ENCODE data around the gene TACR2.

Gene TACR2

DNA sequence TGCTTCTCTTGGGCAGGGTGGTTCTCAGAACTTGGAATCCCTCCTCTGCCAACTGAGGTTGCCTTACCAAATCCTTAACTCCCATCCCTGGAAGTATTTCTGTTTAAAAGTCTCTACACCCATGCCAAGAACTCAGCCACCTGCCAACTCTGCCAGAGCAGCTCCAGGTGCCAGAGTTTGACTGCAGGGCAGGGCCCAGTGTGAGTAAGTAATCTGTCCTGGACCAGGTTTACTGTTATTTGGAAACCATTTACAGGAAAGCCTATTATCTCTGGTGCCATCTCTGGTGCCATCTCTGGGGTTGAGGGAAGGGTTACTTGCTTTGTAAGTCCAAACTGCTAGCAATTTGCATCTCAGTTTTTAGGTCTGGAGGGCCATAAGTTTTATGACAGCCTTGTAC, 37.1 kb upstream of the TACR2 start:
- TF ChIP-seq USF1 (IDR thresholded peaks at IDR 0.05) (no peak), EGR1 (IDR thresholded peaks at IDR 0.05) (no peak), EP300 (IDR thresholded peaks at IDR 0.05; ENCODE audit: borderline replicate concordance) (no peak)

- TF ChIP-seq REST (IDR thresholded peaks at IDR 0.05; ENCODE audit: low read depth) (no peak), CREB1 (IDR thresholded peaks at IDR 0.05; ENCODE audit: low read depth) (no peak), TAF1 (IDR thresholded peaks at IDR 0.05; ENCODE audit: low read depth) (no peak), EGR1 (IDR thresholded peaks at IDR 0.05) (no peak), MAX (IDR thresholded peaks at IDR 0.05) (no peak), TEAD4 (IDR thresholded peaks at IDR 0.05) (no peak), EP300 (IDR thresholded peaks at IDR 0.05; ENCODE audit: borderline replicate concordance) (no peak)
Measured at GRCh38 chr10:69452676-69453415, 36.1 kb upstream of the TACR2 start.

- no peak for TF ChIP-seq REST (IDR thresholded peaks at IDR 0.05; ENCODE audit: low read depth)
- TF ChIP-seq MAX (IDR thresholded peaks at IDR 0.05): peak; percentile 87
Measured at GRCh38 chr10:69451784-69452251, 35.1 kb upstream of the TACR2 start.

GRCh38 chr10:69451209-69451783, 34.6 kb upstream of the TACR2 start, which contains the start of gene TSPAN15:
Gene TSPAN15, plus strand, starts transcription at chr10:69451465. Its CDS starts 130 bp downstream, at chr10:69451595.
- no peak for TF ChIP-seq TEAD4 (IDR thresholded peaks at IDR 0.05)
- TF ChIP-seq ZBTB7A (IDR thresholded peaks at IDR 0.05; ENCODE audit: low read depth): peak; percentile 81; the same call in 1 of the 2 replicates
- no peak for TF ChIP-seq USF1 (IDR thresholded peaks at IDR 0.05)
- peak; percentile 11; the same call in 1 of the 2 replicates for TF ChIP-seq TAF1 (IDR thresholded peaks at IDR 0.05; ENCODE audit: low read depth)
- no peak for TF ChIP-seq YY1 (IDR thresholded peaks at IDR 0.05; ENCODE audit: low read depth)
- TF ChIP-seq EP300 (IDR thresholded peaks at IDR 0.05; ENCODE audit: borderline replicate concordance): no peak
- peak; percentile 56; the same call in 1 of the 2 replicates for TF ChIP-seq EGR1 (IDR thresholded peaks at IDR 0.05)
- no peak for TF ChIP-seq FOXM1 (IDR thresholded peaks at IDR 0.05; ENCODE audit: borderline replicate concordance, low read depth)
- TF ChIP-seq RAD21 (IDR thresholded peaks at IDR 0.05; ENCODE audit: low read depth): no peak
- no peak for TF ChIP-seq TCF12 (IDR thresholded peaks at IDR 0.05; ENCODE audit: low read depth)
- TF ChIP-seq NFIC (IDR thresholded peaks at IDR 0.05): no peak
- TF ChIP-seq CEBPB (IDR thresholded peaks at IDR 0.05): no peak
- TF ChIP-seq REST (IDR thresholded peaks at IDR 0.05; ENCODE audit: low read depth): no peak
- 0 out of 2 replicates have a peak, but pooled peaks have one; percentile 11 for TF ChIP-seq CREB1 (IDR thresholded peaks at IDR 0.05; ENCODE audit: low read depth)
- TF ChIP-seq MAX (IDR thresholded peaks at IDR 0.05): no peak; the same call in 1 of the 2 replicates
